Measurements from ENCODE around the gene SLX1A.
"Not testable (repeated sequence)": the region's sequence is repeated elsewhere in the genome, so short reads cannot be mapped to it uniquely, and the experiment has no call there.

Gene SLX1A

DNA sequence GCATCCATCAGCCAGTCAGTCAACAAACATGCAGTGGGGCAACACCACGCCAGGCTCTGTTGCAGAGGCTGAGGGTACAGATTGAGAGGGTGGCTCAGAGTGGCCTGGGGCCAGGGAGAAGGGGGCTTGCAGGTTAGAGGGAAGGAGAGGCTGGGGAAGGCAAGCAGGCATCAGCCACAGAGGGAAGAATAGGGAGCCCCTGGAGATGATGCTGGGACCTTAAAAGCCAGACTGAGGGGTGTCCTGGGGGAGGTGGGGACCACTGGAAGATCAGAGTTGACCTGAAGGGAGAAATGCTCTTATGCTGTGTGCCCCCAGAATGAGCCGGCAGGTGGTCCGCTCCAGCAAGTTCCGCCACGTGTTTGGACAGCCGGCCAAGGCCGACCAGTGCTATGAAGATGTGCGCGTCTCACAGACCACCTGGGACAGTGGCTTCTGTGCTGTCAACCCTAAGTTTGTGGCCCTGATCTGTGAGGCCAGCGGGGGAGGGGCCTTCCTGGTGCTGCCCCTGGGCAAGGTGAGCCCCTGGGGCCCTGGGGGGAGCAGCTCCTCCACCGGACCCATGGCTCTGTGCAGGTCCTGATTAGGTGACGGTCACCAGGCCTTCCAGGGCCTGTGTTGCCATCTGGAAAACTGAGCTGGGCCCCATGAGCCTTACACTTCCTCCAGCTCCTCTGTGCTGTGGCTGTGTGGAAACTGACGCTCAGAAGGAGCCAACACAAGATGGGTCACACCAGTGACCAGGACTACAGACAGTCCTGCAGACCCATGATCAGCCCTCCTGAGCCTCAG, 8.6 kb upstream of the SLX1A start:
- H3K4me3 ChIP-seq (ENCODE audit: low read length) = no peak overlapping the region
- H3K9ac ChIP-seq (ENCODE audit: low read length) = no peak overlapping the region
- H3K27me3 ChIP-seq (replicated peaks; ENCODE audit: control insufficient read depth, insufficient read depth, low read length) = no peaks in the 10 kb centered on the region
- no peak for DNase-seq (ENCODE audit: low read depth)
- no peaks in the 10 kb centered on the region for H3K9me3 ChIP-seq (ENCODE audit: control insufficient read depth, low read length)
- H3K4me1 ChIP-seq (ENCODE audit: control insufficient read depth, insufficient read depth, low read length) = peaks cover 3% of the 10 kb centered on the region
- H3K36me3 ChIP-seq (ENCODE audit: control insufficient read depth, insufficient read depth, low read length, severe bottlenecking) = no peaks in the 10 kb centered on the region

DNA sequence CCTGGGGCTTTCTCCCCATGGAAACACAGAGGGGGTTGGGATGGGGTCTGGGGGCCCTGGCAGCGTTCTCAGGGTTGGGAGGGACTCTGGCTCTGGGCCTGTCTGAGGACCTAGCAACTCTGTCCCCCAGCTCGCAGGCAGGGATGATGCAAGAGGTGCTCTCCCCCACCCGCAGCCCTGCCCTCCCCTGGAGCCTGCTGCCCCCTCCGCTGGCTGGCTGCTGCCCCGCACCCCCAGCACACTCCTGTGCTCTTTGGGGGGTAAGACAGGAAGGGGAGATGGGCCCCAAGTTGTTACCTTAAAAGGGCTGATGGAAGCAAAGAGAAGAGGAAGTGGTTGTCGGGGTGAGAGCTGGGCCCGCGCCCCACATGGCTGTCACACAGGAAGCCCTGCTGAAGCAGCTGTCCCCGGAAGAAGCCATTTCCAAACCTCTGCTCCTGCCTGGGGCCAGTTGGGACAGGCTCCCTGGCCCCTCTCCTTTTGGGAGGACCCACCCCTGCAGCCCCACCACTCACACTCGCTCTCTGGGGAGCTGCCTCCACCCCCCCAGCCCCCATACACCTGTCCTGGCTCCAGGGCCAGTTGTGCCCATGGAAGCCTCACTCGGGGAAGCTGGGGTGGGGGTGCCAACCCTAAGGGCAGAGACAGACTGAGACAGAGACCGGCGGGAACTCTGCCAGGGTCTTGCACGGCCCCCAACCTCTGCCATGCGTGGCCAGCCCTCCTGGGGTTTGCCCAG, 7.8 kb upstream of the SLX1A start:
- no peaks in the 10 kb centered on the region for H3K9me3 ChIP-seq (ENCODE audit: control insufficient read depth, low read length)
- no peaks in the 10 kb centered on the region for H3K36me3 ChIP-seq (ENCODE audit: control insufficient read depth, insufficient read depth, low read length, severe bottlenecking)
- DNase-seq (ENCODE audit: low read depth) = no peak
- H3K27me3 ChIP-seq (replicated peaks; ENCODE audit: control insufficient read depth, insufficient read depth, low read length) = no peaks in the 10 kb centered on the region
- peaks cover 3% of the 10 kb centered on the region for H3K4me1 ChIP-seq (ENCODE audit: control insufficient read depth, insufficient read depth, low read length)
- no peak overlapping the region for H3K4me3 ChIP-seq (ENCODE audit: low read length)
- H3K9ac ChIP-seq (ENCODE audit: low read length) = no peak overlapping the region

DNA sequence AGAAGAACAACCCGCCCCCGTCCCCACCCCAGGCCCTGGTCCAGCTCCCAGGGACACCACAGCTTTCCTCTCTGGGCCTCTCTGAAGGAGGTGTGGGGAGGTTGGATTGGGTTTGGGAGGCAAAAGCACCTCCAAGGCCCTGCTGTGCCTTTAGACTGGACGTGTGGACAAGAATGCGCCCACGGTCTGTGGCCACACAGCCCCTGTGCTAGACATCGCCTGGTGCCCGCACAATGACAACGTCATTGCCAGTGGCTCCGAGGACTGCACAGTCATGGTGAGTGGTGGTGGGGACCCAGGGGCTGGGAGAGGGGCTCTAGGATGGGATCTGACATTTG, 7.3 kb upstream of the SLX1A start:
- H3K9ac ChIP-seq (ENCODE audit: low read length) = no peak overlapping the region
- H3K27me3 ChIP-seq (replicated peaks; ENCODE audit: control insufficient read depth, insufficient read depth, low read length) = no peaks in the 10 kb centered on the region
- peaks cover 3% of the 10 kb centered on the region for H3K4me1 ChIP-seq (ENCODE audit: control insufficient read depth, insufficient read depth, low read length)
- no peak overlapping the region for H3K4me3 ChIP-seq (ENCODE audit: low read length)
- H3K36me3 ChIP-seq (ENCODE audit: control insufficient read depth, insufficient read depth, low read length, severe bottlenecking) = no peaks in the 10 kb centered on the region
- H3K9me3 ChIP-seq (ENCODE audit: control insufficient read depth, low read length) = no peaks in the 10 kb centered on the region
- no peak for DNase-seq (ENCODE audit: low read depth)

DNA sequence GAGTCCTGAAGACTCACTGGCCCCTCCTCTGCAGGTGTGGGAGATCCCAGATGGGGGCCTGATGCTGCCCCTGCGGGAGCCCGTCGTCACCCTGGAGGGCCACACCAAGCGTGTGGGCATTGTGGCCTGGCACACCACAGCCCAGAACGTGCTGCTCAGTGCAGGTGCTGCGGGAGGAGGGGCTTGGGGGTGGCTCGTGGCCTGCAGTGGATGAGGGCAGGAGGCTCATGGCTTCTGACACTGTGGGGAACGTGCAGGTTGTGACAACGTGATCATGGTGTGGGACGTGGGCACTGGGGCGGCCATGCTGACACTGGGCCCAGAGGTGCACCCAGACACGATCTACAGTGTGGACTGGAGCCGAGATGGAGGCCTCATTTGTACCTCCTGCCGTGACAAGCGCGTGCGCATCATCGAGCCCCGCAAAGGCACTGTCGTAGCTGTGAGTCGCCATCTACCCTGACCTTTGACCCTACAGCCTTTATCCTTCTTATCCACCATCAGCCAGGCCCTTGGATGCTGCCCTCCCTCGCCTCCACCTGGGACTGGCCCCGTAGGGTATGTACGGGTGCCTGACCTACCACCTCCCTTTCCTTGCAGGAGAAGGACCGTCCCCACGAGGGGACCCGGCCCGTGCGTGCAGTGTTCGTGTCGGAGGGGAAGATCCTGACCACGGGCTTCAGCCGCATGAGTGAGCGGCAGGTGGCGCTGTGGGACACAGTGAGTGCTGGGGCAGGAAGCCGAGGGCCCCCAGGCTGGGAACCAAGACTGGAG, 6.7 kb upstream of the SLX1A start:
- H3K9me3 ChIP-seq (ENCODE audit: control insufficient read depth, low read length) = no peaks in the 10 kb centered on the region
- no peaks in the 10 kb centered on the region for H3K36me3 ChIP-seq (ENCODE audit: control insufficient read depth, insufficient read depth, low read length, severe bottlenecking)
- no peak overlapping the region for H3K9ac ChIP-seq (ENCODE audit: low read length)
- H3K4me3 ChIP-seq (ENCODE audit: low read length) = no peak overlapping the region
- H3K27me3 ChIP-seq (replicated peaks; ENCODE audit: control insufficient read depth, insufficient read depth, low read length) = no peaks in the 10 kb centered on the region
- peak; percentile 74 for DNase-seq (ENCODE audit: low read depth)
- peaks cover 3% of the 10 kb centered on the region for H3K4me1 ChIP-seq (ENCODE audit: control insufficient read depth, insufficient read depth, low read length)

DNA sequence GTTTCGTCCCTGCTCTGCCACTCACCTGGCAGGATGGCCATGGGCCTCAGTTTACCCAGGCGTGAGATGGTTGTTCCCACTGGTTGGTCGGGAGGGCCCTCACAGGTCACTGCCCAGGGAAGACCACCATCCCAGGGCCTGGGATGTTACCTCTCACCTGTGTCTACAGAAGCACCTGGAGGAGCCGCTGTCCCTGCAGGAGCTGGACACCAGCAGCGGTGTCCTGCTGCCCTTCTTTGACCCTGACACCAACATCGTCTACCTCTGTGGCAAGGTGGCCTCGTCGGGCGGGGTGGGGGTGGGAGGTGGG, 6.2 kb upstream of the SLX1A start:
- no peak overlapping the region for H3K9ac ChIP-seq (ENCODE audit: low read length)
- H3K36me3 ChIP-seq (ENCODE audit: control insufficient read depth, insufficient read depth, low read length, severe bottlenecking) = no peaks in the 10 kb centered on the region
- no peaks in the 10 kb centered on the region for H3K27me3 ChIP-seq (replicated peaks; ENCODE audit: control insufficient read depth, insufficient read depth, low read length)
- no peak overlapping the region for H3K4me3 ChIP-seq (ENCODE audit: low read length)
- peaks cover 3% of the 10 kb centered on the region for H3K4me1 ChIP-seq (ENCODE audit: control insufficient read depth, insufficient read depth, low read length)
- no peak for DNase-seq (ENCODE audit: low read depth)
- H3K9me3 ChIP-seq (ENCODE audit: control insufficient read depth, low read length) = no peaks in the 10 kb centered on the region

DNA sequence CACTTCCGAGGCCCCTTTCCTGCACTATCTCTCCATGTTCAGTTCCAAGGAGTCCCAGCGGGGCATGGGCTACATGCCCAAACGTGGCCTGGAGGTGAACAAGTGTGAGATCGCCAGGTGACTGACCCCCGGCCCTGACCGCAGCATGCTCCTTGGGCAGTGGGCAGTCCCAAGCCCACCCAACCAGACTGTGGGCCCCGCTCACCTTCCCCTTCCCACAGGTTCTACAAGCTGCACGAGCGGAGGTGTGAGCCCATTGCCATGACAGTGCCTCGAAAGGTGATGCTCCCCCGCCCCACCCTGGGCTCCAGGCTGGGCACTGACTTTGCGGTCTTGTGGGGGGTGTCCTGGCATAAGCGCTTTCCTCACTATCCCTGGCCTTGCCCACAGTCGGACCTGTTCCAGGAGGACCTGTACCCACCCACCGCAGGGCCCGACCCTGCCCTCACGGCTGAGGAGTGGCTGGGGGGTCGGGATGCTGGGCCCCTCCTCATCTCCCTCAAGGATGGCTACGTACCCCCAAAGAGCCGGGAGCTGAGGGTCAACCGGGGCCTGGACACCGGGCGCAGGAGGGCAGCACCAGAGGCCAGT, 5.6 kb upstream of the SLX1A start:
- no peak overlapping the region for H3K4me3 ChIP-seq (ENCODE audit: low read length)
- H3K36me3 ChIP-seq (ENCODE audit: control insufficient read depth, insufficient read depth, low read length, severe bottlenecking) = no peaks in the 10 kb centered on the region

DNA sequence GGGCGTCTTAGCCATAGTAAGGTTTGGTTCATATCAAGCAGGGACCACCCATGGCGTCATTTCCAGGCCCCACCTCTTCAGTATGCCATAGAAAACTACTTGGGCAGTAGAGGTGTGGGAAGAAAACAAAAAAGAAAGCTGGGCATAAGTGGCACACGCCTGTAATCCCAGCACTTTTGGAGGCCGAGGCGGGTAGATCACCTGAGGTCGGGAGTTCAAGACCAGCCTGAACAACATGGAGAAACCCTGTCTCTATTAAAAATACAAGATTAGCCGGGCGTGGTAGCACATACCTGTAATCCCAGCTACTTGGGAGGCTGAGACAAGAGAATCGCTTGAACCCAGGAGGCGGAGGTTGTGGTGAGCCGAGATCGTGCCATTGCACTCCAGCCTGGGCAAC, 2.5 kb upstream of the SLX1A start:
- not testable (repeated sequence) for H3K4me1 ChIP-seq (ENCODE audit: control insufficient read depth, insufficient read depth, low read length); H3K36me3 ChIP-seq (ENCODE audit: control insufficient read depth, insufficient read depth, low read length, severe bottlenecking); H3K27me3 ChIP-seq (replicated peaks; ENCODE audit: control insufficient read depth, insufficient read depth, low read length); H3K9me3 ChIP-seq (ENCODE audit: control insufficient read depth, low read length); DNase-seq (ENCODE audit: low read depth); H3K9ac ChIP-seq (ENCODE audit: low read length); H3K4me3 ChIP-seq (ENCODE audit: low read length)

More for the DNA sequence above, 5.6 kb upstream of the SLX1A start:
- DNase-seq (ENCODE audit: low read depth) = no peak
- H3K4me1 ChIP-seq (ENCODE audit: control insufficient read depth, insufficient read depth, low read length) = no peaks in the 10 kb centered on the region
- no peaks in the 10 kb centered on the region for H3K9me3 ChIP-seq (ENCODE audit: control insufficient read depth, low read length)
- H3K27me3 ChIP-seq (replicated peaks; ENCODE audit: control insufficient read depth, insufficient read depth, low read length) = no peaks in the 10 kb centered on the region
- no peak overlapping the region for H3K9ac ChIP-seq (ENCODE audit: low read length)

DNA sequence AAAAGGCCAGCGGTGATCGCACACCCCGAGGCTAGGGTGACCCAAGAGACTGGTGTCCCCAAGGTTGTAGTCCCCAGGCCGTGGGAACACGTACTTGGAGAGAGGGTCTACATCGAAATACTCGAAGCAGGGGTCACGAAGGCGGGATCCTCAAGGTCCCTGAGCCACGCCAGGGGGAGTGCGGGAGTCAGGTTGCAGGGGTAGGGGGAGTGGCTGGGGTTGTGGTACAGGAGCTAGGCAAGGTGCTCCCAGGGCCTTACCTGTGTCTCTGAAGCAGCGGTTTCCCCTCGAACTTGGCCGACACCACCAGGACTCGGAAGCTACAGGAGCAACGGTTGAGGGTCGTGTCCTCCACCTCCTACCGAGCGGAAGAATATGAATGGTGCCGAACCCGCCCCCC, 577 bp upstream of the SLX1A start:
- not testable (repeated sequence) for DNase-seq (ENCODE audit: low read depth); H3K9ac ChIP-seq (ENCODE audit: low read length); H3K36me3 ChIP-seq (ENCODE audit: control insufficient read depth, insufficient read depth, low read length, severe bottlenecking); H3K4me1 ChIP-seq (ENCODE audit: control insufficient read depth, insufficient read depth, low read length); H3K9me3 ChIP-seq (ENCODE audit: control insufficient read depth, low read length); H3K4me3 ChIP-seq (ENCODE audit: low read length); H3K27me3 ChIP-seq (replicated peaks; ENCODE audit: control insufficient read depth, insufficient read depth, low read length)

DNA sequence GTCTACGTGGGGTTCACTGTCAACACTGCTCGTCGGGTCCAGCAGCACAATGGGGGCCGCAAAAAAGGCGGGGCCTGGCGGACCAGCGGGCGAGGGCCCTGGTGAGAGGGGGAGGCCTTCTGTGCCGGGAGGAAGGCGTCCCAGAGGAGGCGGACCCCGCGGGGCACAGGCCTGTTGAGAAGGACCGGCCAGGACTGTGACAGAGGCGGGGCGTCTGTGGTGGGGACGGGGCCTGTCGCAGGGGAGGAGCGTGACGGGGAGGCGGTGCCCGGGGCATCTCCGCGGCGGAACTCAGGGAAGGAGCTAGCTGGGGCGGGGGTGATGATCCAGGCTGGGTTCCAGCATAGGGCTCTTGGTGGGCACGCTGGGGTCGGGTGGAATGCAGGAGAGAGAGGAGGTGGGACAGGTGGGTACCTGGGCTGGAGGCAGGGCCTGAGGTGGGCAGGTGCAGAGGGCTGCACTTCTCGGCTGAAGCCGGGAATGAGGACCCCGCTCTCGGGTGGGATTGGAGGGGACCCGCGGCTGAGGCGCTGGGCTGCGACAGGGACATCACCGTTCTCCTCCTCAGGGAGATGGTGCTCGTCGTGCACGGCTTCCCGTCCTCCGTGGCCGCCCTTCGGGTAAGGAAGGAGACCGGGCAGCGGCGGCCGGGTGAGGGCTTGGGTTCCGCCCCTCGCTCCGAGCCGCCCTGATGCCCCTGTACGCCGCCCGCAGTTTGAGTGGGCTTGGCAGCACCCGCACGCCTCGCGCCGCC, 674 bp downstream of the SLX1A start:
- H3K36me3 ChIP-seq (ENCODE audit: control insufficient read depth, insufficient read depth, low read length, severe bottlenecking); H3K9ac ChIP-seq (ENCODE audit: low read length); DNase-seq (ENCODE audit: low read depth); H3K4me1 ChIP-seq (ENCODE audit: control insufficient read depth, insufficient read depth, low read length); H3K9me3 ChIP-seq (ENCODE audit: control insufficient read depth, low read length); H3K27me3 ChIP-seq (replicated peaks; ENCODE audit: control insufficient read depth, insufficient read depth, low read length): not testable (repeated sequence)
- H3K4me3 ChIP-seq (ENCODE audit: low read length) = peak overlapping the region; percentile 68

DNA sequence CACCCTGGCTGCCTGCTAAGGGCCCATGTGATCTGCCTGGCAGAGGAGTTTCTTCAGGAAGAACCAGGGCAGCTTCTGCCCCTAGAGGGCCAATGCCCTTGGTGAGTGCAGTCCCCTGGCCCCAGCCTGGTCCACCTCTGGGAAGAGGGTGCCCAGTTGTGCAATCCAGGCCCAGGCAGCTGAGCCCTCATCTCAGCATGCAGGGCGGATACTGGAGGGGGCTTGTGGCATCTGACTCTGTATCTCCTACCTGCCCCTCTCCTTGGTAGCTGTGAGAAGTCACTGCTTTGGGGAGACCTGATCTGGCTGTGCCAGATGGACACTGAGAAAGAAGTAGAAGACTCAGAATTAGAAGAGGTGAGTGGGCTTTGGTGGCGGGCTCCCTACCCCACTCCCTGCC, 3.3 kb downstream of the SLX1A start:
- H3K9ac ChIP-seq (ENCODE audit: low read length); H3K27me3 ChIP-seq (replicated peaks; ENCODE audit: control insufficient read depth, insufficient read depth, low read length); H3K4me3 ChIP-seq (ENCODE audit: low read length); H3K36me3 ChIP-seq (ENCODE audit: control insufficient read depth, insufficient read depth, low read length, severe bottlenecking); DNase-seq (ENCODE audit: low read depth); H3K4me1 ChIP-seq (ENCODE audit: control insufficient read depth, insufficient read depth, low read length); H3K9me3 ChIP-seq (ENCODE audit: control insufficient read depth, low read length): not testable (repeated sequence)

DNA sequence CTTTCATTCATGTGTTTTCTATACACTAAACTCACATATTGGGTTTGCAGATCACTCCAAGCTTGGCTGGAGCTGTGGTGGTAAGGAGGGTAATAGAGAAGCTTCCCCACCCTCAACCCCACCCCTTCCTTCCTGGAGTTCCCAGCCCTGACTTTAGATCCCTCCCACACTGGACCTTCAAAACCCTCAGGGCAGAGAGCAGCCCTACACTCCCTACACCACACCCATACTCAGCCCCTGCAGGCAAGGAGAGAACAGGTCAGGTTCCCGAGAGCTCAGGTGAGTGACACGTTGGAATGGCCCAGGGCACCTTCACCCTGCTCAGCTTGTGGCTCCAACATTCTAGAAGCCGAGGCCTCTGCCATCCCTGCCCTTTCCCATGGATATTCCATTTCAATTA, 5.4 kb downstream of the SLX1A start, which contains the start of gene SULT1A3:
Gene SULT1A3, plus strand, starts transcription at position 207 of the 400 bp plus-strand sequence. CDS start 1,474 bp downstream, outside the sequence.
- not testable (repeated sequence) for H3K4me1 ChIP-seq (ENCODE audit: control insufficient read depth, insufficient read depth, low read length); H3K9me3 ChIP-seq (ENCODE audit: control insufficient read depth, low read length); H3K4me3 ChIP-seq (ENCODE audit: low read length); H3K36me3 ChIP-seq (ENCODE audit: control insufficient read depth, insufficient read depth, low read length, severe bottlenecking); H3K27me3 ChIP-seq (replicated peaks; ENCODE audit: control insufficient read depth, insufficient read depth, low read length); DNase-seq (ENCODE audit: low read depth); H3K9ac ChIP-seq (ENCODE audit: low read length)

All from adipocyte (in vitro differentiated cells).